NCI-H2029 treated with DMSO at 0.1 percent for 48 hours (cell line): ENCODE data around the gene BCKDHB.
"Not testable (repeated sequence)": the region's sequence is repeated elsewhere in the genome, so short reads cannot be mapped to it uniquely, and the experiment has no call there.

Experiments
- DNase-seq: peaks from one replicate; lab custom pipeline; 2025; lab: John Stamatoyannopoulos, UW

Gene BCKDHB

DNA sequence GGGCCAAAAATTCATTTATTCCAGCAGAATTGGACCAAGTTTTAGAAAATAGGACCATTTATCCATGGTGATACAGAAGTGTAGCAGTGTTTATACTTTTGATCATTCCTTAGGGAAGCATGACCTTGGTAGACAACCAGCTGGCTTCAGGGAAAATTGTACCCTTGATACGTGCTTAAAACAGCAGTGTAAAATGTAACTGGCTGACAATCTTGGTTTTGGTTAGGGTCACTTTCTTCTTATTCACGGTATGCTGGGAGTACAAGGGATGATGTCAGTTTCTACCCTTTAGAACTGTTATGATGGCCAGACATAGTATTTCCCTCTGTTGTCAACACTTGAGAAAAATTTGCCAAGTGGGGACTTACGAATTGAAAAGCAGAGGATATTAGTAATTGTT, 157.1 kb downstream of the BCKDHB start:
- DNase-seq: no peak

- DNase-seq: no peak
Observed at GRCh38 chr6:80268865-80269730, 162.6 kb downstream of the BCKDHB start.

GRCh38 chr6:80271074-80271473, 164.6 kb downstream of the BCKDHB start:
- DNase-seq: no peak

- DNase-seq: no peak
Observed at GRCh38 chr6:80272988-80273387, 166.5 kb downstream of the BCKDHB start.

DNA sequence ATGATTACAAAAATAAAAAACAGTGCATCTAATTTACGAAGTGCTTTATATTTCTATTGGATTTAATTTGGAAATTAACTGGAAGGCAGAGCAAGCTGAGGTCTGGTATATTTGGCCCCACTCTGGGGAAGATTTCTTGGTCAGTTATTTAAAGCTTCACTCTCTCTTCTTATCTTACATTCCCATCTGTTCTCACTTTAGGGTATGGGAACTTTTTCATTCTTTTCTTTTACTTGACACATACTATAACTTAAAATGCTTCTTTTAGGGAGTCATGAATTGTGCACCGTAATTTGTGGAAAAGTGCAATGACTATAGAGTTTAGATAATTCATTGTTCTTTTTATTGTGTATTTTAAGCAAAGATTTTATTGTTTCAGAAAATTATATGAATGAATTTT, 170.4 kb downstream of the BCKDHB start:
- no peak for DNase-seq

DNA sequence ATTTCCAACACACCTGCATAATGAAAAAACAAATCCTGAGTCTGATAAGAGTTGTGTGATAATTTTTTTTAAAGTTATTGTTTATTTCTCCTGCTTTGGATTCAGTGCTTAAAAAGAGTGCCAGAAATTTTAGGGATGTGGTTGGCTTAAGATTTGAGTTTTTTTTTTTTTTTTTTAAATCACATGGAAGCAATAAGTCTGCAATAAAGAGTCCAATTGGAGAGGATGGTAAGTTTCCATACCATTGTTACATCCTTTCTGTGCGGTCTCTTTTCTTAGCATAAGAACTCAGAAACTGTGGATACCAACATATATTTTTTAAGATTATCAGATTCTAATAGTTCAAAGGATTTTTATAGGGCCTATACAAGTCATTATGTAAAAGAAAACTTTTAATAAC, 171.0 kb downstream of the BCKDHB start:
- no peak for DNase-seq

- DNase-seq: no peak
Observed at GRCh38 chr6:80280262-80281010, 174.0 kb downstream of the BCKDHB start.

GRCh38 chr6:80282913-80283554, 176.6 kb downstream of the BCKDHB start:
- no peak for DNase-seq

DNA sequence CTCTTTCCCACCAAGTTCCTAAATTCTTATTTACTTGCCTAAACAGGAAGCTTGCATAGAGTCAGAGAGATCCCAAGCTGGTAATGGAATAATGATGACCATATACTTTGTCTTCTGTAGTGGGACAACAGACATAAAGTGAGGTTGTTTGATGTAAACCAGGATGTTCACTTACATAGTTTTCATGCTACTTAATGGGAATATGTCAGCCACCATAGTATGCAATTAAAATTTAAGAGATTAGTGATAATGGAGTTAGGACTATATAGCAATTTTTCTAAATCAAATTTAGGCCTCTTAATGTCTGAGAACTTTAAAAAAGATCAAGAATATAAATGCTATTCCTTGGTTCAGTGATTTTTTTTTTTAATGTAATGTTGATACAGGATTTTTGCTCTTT, 180.6 kb downstream of the BCKDHB start:
- no peak for DNase-seq

- no peak for DNase-seq
Observed at GRCh38 chr6:80287607-80288006, 181.1 kb downstream of the BCKDHB start.

DNA sequence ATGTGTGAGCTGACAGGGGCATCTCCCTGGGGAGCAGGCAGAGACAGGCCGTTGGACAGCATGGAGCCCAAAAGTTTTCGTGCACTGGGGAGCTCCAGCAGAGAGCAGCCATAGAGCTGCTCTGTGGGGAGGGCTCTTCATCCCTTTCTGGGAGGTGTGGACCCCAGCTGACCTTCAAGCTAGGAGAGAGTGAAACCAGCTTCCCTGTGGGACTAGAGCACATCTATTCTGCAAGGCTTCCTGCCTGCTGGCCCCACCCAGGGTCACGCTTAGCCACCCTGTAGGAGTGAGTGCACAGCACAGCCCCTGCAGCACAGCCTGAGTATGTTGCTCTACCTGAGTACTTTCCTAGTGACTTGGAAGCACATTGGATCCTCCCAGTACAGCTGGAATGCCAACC, 183.3 kb downstream of the BCKDHB start:
- DNase-seq: no peak

DNA sequence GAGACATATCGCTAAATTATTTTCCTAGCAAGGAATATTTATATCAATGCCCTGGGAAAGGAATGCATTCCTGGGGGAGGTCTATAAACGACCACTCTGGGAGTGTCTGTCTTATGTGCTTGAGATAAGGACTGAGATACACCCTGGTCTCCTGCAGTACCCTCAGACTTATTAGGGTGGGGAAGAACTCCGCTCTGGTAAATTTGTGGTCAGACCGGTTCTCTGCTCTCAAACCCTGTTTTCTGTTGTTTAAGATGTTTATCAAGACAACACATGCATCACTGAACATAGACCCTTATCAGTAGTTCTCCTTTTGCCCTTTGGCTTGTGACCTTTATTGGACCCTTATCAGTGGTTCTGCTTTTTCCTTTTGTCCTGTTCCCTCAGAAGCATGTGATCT, 188.1 kb downstream of the BCKDHB start:
- DNase-seq: not testable (repeated sequence)

DNA sequence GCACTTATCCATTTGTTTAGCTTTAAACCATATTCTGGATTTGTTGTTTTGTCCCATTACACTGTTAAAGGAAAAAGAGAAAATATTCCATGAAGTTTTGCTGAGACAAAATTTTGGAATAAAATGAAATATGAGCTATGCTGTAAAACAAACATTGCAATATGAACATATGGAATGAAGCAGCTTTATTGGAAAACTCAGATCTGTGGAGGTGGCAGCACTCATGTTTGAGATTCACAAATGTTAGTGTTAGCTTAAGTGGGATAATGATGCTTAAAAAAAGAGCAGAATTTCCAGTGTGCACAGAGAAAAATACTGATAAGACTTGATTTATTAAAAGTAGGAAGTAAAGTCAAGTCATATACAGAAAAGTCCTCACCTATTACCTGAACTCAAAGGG, 196.2 kb downstream of the BCKDHB start:
- DNase-seq: no peak

DNA sequence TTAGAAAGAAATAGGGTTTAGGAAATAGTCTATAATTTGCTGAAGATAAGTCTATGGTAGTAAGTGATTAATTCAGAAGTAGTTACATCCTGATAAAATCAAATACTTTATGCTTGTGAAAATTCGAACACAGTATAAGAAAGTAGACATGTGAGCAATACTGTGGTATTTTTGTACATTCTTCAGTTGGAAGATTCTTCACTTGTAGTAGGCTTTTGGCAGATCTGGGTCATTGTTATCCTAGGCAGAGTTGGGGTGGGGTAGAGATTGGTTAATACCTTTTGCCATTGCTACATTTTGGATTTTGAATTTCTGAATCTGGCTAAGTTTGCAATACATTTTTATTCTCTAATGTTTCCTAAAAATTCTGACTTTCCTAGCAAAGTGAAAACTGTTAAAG, 197.5 kb downstream of the BCKDHB start:
- no peak for DNase-seq

DNA sequence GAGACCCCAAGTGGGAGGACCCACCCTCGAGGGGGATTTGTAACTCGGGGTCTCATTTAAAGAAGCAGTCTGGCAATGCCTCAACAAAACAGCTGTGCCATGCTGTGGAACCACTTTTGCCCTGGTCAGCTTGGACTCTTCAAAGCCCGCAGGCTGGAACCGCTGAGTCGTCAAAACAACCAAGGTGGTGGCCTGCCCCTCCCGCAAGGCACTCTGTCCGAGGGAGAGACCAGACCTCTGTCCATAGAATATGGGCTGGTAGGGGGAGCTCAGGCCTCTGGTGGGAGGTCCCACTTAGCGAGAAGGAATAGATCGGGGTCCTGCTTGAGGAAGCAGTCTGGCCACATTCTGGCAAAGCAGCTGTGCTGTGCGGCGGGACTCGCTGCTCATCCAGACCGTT, 208.1 kb downstream of the BCKDHB start:
- no peak for DNase-seq

- no peak for DNase-seq
Observed at GRCh38 chr6:80316686-80317231, 210.3 kb downstream of the BCKDHB start.

- DNase-seq: no peak
Observed at GRCh38 chr6:80319196-80319595, 212.7 kb downstream of the BCKDHB start.

- no peak for DNase-seq
Observed at GRCh38 chr6:80321011-80321410, 214.5 kb downstream of the BCKDHB start.

DNA sequence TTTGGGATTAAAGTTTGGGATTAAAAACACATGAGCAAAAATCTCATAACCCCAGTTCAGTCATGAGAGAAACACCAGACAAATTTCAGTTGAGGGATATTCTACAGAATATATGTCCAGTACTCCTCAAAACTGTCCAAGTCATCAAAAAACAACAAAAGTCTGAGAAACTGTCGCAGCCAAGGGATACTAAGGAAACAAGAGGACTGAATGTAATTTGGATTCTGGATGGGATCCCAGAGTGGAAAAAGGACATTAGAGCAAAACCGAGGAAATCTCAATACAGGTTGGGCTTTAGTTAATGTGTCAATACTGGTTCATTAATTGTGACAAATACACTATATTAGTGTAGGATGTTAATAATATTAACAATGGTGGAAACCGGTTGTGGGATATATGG, 219.3 kb downstream of the BCKDHB start:
- DNase-seq: no peak

- DNase-seq: no peak
Observed at GRCh38 chr6:80328652-80329051, 222.2 kb downstream of the BCKDHB start.

GRCh38 chr6:80329496-80329895, 223.0 kb downstream of the BCKDHB start:
- no peak for DNase-seq

- DNase-seq: no peak
Observed at GRCh38 chr6:80330961-80331360, 224.5 kb downstream of the BCKDHB start.

GRCh38 chr6:80331522-80331921, 225.1 kb downstream of the BCKDHB start:
- DNase-seq: peak; percentile 69
